IPS-NIHi7 (cell line): ENCODE data around the gene TBL3.
"Not testable (repeated sequence)": the region's sequence is repeated elsewhere in the genome, so short reads cannot be mapped to it uniquely, and the experiment has no call there.

Experiments used
- DNase-seq: peaks from one replicate; pipeline ENCODE4 v3.0.0; 2012; ENCODE audit warnings: mixed read lengths; ENCODE audit errors: extremely low spot score

TBL3 gene

DNA sequence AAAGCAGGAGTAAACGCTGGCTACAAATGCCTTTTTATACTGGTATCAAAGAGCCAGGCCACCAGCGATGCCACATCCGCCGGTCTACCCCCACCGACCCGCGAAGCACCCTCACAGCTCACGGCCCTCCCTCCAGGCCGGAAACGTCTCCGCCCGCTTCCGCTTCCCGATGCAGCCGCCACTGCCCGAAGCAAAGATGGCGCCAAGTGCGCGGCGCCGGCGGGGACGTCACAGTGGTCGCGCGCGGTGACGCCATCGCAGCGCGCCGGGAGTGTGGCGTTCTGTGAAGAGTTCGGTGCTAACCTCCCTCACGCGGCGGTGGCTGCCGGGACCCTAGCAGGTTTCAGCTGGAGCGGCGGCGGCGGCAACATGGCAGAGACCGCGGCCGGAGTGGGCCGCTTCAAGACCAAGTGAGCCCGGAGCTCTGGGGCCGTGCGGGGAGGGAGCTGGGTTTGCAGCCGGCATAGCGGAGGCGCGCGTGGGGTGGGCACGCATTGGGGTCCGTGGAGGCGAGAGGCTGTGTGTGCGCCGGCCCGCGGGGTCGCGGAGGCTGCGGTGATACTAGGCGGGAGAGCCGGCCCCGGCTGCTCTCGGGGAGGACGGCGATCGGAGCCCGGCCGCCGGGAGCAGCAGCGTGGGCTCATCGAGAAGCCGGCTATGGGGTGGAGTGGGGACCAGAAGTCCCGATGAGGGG is at the start of gene TBL3:
TBL3 (plus strand) TSS at position 258 of the 694 bp plus-strand sequence; CDS start at position 370, 112 bp downstream.
- DNase-seq: peak; percentile 92

DNA sequence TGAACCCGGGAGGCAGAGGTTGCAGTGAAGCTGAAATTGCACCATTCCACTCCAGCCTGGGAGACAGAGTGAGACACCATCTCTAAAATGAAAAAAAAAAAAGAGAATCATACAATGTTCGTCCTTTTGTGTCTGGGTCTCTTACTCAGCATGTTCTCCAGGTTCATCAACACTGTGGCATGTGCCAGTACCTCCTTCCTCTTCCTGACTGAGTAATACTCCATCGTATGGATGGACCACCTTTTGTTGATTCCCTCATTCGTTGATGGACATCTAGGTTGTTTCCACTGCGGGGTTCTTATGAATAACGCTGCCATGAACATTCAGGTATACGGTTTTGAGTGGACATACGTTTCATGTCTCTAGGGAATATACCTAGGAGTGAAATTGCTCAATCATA is 49.5 kb upstream of the TBL3 start:
- DNase-seq: no peak

DNA sequence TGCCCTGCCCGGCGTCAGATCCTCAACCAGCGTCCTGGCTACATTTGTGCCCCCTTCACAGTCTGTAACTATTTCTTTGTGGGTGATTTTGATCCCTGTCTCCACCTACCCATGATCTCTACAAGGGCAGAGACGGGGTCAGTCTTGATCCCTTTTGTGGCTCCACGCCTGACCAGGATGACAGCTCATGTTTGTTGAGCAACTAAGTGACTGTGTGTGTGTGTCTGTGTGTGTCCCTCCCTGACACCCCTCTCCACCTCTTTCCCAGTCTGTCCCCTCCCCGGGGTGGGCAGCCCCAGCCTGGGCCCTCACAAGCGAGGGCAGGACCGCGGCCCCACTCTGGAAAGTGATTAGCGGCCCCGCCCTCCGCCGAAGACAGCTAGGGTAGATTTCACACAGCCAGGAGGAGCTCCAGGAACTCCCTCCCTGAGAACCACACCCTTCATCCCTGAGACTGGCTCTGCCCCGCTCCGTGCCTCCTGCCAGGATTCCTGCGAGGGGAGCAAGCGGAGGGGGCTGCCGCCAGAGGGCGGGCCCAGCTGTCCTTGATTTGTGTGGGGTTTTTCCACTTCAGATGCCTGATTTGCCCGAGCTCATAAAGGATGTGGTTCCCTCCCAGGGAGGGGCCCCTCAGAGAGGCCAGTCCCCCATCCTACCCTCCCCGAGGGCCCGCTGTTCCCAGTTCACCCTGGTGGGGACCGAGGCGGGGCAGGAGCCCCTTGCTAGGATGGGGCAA is 48.4 kb upstream of the TBL3 start:
- peak; percentile 64 for DNase-seq

DNA sequence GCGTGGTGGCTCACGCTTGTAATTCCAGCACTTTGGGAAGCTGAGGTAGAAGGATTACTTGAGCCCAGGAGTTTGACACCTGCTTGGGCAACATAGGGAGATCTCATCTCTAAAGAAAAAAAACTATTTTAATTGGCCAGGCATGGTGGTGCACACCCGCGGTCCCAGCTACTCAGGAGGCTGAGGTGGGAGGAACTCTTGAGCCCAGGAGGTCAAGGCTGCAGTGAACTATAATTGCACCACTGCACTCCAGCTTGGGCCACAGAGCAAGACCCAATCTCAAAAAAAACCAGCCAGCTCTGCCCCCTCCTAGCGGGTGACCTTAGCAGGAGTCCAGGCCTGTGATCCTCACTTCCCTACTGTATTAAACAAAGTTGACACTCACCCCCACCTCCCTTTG is 47.8 kb upstream of the TBL3 start:
- no peak for DNase-seq

DNA sequence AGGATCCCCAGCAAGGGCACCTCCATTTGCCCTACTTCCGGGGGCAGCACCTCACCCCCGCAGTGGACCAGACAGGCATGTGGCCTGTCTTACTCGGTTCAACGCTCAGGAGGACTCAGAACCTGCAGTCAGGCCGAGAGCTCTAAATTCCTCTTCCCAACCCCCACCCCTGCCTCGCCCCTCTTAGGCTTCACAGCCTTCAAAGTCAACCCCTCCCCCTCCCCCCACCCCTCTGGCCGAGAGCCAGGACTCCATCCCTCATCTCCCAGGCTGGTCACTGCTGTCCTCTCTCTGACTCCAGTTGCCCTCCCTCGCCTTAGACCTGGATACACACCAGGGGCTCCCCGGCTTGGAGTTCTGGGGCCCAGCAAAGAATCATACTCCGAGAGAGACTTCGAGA is 45.6 kb upstream of the TBL3 start:
- DNase-seq: no peak

DNA sequence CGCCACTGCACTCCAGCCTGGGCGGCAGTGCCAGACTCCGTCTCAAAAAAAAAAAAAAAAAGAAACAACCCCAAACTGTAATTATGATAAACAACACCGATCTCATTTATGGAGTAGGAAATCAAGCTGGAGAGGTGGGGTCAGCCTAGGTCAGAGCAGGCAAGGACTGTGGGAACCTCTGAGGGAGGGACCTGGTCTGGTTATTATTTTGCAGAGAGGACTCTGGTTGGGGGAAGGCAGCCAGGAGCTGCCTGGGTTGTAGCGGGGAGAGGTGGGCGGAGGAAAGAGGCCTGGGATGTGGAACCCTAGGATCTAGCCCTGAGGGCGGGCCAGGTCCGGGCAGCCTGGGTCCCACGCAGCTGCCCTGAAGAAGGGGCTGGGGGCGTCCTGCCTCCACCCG is 42.7 kb upstream of the TBL3 start:
- no peak for DNase-seq

DNA sequence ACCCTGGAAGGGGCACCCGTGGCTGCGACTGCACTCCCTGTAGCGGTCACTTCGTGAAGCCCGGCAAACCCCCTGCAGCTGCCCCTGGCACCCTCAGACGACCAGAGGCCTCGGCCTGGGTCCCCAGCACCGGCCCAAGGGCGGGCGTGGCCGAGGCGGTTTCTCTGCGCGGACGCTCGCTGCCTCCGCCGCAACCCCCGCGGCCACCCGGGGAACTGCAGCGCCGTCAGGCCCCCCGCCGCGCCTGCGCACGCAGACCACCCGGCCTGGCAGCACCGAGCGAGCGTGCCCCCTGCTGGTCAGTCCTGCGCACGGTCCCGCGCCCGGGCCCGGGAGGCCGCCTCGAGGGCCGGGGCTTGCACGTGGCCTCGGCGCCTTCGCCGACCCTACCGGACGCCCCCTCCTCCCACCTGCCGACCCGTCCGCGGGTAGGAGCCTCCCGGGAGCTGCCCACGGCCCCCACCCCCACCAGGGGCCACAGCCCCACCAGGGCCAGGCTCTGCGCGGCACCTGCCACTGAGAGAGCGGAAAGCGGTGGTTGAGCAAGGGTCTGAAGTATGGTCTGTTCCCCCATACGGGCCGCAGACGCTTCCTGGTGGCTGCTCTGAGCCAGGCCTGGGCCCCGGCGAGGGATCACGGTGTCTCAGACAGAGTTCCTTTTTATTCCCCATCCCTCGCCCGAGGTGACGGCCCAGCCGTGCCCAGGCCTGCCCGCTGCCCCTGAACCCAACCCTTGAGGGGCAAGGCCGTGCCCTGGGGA is 42.1 kb upstream of the TBL3 start:
- peak; percentile 92 for DNase-seq

DNA sequence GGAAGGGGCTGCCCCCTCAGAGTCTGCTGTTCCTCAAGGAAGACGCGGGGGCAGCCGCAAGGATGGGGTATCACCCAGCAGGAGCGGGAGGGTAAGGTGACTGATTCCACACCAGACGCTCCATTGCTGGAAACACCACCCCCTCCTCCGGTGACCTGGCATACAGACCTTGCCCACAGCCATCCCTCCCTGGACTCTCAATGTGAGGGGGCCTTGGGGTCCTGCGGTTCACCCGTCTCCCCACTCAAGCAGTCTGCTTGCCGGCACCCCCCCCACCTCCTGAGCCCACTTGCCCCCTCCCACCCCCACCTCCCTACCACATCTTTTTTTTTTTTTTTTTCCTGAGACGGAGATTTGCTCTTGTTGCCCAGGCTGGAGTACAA is 41.5 kb upstream of the TBL3 start:
- no peak for DNase-seq

DNA sequence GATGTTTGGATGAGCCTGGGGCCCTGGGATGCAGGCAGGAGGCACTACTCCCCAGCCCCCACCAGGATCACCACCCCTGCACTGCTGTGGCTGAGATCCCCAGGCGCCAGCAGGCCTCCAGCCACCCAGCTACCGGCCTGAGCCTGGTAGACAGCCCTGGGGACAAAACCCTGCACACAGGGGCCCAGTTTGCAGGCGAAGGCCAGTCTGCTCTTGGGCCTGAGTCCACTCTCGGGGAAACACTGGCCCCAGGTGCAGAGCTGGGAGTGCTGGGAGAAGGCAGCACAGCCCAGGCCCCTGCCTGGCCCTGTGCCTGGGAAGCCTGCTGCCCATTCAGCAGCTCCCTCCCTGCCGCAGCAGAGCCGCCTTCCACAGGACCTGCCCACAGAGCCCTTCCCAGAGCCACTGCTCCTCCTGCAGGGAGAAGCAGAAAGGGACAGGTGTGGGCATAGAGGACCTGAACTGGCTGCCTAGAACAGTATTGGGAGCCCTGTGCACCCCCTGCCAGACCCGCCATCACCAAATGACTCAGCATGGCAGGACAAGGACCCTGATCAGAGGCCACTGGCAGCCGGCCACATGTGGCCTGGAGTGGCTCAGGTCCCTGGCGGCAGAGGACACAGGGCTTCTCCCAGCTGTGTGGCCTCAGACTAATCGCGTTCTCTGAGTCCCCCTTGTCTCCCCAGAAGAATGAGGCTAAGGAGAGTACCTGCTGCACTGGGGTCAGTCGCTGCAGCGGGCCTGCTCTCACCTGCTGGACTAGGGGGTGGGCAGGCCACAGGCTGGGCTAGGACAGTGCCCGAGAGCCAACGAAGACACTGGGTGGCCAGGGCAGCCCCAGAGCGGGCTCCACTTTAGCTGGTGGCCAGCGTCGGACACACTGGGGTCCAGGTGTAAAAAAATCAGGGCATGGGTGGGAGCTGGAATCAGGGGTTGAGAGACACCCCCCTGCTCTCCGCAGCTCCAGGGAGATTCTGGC is 39.5 kb upstream of the TBL3 start:
- no peak for DNase-seq

DNA sequence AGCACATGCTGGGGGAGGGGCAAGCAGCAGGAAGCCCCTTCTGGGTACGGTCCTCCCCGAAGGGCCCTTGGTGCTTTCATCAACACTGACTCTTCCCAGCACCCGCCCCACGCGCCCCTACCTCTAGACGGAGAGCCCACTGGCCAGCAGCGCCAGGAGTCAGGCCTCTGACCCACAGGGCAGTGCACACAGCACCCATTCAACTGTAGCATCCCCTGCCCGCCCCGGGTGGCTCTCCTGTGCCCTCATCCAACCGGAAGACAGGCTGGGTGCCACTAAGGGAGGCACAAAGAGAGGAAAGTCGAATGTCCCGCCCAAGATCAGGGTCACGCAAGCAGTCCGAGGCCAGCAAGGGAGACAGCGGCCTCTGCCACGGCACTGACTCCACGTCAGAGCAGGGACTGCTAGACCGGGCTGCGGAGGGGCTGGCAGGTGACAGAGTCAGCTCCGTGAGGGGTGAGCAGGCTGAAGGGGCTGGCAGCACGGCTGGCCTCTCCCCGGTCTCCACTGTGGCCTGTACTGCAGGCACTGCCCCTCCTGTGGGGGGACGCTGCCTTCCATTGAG is 38.7 kb upstream of the TBL3 start:
- no peak for DNase-seq

DNA sequence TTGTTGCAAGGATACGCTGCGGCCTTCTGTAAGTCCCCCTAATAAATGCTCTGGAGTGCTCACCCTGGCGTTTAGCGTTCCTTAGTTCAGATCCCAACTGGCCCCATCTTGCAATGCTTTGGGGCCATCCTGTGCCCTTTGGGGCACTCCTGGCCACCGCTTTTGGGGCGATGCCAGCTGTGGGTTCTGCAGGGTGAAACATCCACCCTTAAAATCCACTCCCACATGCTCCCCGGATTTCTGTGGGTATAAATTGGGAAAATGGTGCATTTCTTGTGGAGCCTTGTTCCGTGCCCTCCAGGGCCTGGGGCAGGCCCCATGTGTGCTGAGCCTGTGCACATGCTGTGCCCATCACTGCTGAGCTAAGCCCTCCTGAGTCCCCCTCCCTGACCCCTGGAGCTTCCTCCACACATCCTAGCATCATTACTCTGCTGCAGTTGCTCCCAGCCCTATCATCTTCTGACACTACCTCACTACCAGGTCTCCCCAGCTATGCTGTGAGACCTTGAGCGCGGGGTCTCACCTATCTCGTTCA is 34.8 kb upstream of the TBL3 start:
- DNase-seq: no peak

DNA sequence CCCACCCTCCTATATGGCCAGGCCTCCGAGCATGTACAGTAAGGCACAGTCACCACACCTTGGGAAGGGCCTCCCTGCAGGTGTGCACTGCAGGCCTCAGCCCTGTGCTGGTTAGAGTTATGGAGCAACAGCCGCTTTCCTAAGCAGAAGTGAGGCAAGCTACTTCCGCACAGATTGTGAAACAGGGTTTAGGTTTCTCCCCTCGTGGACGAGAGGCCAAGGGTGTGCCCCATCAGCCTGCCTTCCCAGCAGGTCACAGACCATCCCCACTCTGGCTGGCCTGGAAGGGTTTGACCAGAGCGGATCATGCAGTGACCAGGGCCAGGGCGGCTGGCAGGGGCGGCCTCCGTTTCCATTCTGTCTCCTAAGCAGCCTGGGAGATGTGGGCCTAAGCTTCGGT is 33.5 kb upstream of the TBL3 start:
- no peak for DNase-seq

DNA sequence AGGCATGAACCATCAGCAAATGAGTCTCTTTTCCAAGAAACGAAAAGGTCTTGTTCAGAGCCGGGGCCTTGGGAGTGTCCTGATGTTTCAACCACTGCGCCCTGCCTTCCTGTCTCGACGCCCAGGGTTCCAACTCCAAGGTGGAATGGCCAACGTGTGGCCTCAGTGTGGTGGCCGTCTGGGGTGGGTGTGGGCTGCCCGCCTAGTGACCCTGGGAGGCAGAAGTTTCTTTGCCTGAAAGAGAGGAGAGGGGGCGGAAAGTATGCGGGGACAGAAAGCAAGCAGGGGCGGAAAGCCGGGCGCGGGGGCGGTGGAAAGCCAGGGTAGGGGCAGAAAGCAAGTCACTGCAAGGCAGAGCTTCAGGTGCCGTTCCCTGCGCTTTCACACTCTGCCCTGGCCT is 32.9 kb upstream of the TBL3 start:
- DNase-seq: no peak

DNA sequence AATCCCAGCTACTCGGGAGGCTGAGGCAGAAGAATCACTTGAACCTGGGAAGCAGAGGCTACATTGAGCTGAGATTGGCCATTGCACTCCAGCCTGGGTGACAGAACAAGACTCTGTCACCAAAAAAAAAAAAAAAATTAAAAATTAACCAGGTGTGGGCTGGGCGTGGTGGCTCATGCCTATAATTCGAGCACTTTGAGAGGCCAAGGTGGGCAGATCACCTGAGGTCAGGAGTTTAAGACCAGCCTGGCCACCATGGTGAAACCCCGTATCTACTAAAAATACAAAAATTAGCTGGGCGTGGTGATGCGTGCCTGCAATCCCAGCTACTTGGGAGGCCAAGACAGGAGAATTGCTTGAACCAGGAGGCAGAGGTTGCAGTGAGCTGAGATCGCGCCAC is 32.0 kb upstream of the TBL3 start:
- DNase-seq: not testable (repeated sequence)

DNA sequence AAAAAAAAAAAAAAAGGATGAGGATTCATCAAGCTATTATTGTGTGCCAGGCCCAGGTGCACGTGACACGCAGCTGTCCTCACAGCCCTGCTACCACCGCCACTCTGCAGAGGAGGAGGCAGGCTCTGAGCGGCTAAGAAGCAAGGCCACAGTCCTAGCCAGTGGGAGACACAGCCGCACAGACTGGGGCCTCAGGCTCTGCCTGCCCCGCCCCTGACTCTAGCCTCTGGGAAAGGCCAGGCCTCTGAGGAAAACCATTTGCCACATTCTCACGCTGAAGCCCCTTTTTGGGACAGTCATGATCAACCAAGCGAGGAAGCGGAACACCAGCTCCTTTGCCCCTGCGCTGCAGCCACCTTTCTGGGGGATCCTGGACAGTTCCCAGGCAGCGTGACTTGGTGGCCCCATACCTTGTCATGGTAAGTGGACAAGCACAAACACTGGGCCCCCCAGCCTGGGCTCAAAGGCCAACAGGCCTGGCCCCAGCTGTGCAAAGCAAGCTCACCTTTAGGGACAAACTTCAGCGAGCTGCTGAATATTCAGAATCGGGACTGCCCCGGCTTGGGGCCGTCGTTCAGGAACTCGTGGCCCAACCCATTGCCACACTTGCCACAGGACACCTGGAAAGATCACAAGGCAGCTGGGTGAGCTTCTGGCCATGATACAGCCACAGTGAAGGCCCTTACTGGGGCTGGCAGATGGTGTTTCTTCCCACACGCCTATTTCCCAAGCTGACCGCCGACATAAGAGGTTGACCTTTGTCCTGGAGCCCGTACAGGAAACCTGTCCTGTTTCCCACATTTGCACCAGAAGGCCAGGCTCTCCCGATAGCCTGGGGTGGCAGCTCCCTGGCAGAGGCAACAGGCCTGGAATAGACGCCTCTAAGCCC is 31.3 kb upstream of the TBL3 start:
- DNase-seq: no peak

DNA sequence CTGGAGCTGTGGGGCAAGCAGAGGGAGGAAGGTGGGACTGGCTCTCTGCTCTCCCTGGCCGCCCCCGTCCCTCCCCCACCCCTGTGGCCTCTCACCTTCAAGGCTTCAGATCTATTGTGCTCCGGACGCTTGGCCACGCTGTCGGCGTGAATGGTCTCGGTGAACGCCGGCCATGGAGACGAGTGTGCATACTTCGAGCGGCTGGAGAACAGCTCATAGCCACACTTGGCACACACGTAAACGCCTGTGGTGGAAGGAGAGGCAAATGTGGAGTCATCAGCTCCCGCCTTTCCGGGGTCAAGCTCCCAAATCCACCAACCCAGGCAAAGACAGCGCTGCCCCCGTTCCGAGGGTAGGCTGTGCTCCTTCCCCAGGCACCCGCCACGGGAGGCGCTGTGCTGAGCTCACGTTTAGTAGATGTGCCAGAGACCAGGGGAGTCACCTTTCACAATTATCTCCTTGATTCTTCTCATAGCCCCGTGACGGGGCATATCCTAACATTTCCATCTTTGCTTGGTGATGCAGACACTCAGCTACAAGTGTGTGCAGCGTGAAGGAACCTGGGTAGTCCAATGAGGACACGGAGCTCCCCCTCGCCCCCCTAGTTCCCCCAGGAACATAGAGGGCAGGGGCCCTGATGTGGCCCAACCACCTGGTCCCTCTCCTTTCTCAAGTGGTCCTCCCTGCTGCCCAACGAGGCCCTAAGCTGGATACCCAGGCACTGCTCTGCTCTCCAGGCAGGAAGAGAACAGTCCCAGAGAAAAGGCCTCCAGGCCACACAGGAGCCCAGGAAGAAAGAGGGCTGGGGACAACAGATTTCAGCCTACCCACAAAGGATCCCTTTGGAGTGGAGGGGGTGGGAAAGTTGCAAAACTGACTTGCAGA is 30.4 kb upstream of the TBL3 start:
- DNase-seq: no peak

DNA sequence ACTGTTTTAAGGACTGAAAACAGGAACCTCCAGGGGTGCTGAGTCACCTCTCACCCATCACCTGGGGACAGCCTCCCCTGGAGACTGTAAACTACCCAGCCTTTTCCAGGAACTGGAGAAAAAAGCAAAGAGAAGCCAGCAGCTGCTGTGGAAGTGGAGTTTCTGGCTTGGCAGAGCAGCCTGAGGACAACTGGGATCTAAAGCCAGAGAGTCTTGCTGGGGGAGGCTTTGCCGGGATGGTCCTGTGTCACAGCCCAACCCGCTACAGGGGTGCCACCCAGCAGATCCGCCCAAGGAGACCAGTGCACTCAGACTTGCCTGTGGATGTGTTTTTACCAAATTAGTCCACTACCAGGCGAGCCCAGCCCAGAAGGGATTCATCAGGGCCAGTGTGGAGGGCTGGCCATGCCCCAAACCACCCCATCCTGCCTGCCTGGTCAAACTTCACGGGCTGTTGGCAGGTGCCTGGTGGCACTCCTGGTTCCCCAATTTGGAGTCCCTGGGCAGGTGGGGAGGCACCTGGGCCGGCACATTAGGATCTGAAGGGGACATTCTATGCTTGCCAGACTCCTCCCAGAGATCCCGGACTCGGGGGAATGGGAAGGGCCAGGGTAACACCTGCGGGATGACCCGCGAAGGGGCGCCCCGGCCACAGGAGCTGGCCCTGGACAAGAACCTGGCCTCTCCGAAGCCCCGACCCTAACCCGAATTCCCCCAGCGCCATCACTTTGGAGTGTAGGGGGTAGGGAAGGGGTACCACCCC is 29.6 kb upstream of the TBL3 start:
- DNase-seq: no peak
